HL-60/S4 treated with retinoic acid at 250 ng/mL for 4 days and 3 days (cell line): ENCODE results near the gene HTR3A.

Experiments used
- in situ Hi-C: fragments of 300-500 bp; cut with MboI; formaldehyde crosslinking; loops from 2 replicates; pipeline ENCODE4 v1.7.0; 2022; ENCODE audit warnings: low sequenced_read_pairs

The HTR3A gene

GRCh38 chr11:114016986-114017385, 42.1 kb downstream of the HTR3A start:
- in situ Hi-C loops, result no loop called here

DNA sequence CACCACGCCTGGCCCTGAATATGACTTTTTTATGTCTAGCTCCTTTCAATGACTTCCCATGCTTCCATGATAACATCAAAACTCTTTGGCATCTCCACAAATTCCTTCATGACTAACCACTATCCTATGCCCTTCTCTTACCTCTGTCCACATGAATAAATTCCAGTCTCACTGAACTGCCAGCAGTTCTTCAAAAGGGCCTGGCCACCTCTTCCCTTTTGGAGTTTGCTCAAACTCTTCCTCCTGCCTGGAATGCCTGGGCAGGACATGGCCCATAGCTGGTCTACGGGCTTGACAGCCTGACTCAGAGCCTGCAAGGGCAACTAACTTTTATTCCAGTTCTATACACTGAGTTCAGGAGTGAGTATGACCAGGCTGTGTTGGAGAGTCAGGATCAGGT, 42.8 kb downstream of the HTR3A start:
- in situ Hi-C loops, result no loop called here

GRCh38 chr11:114019046-114019445, 44.1 kb downstream of the HTR3A start:
- in situ Hi-C loops, result no loop called here

GRCh38 chr11:114019574-114019973, 44.7 kb downstream of the HTR3A start:
- in situ Hi-C loops, result no loop called here

DNA sequence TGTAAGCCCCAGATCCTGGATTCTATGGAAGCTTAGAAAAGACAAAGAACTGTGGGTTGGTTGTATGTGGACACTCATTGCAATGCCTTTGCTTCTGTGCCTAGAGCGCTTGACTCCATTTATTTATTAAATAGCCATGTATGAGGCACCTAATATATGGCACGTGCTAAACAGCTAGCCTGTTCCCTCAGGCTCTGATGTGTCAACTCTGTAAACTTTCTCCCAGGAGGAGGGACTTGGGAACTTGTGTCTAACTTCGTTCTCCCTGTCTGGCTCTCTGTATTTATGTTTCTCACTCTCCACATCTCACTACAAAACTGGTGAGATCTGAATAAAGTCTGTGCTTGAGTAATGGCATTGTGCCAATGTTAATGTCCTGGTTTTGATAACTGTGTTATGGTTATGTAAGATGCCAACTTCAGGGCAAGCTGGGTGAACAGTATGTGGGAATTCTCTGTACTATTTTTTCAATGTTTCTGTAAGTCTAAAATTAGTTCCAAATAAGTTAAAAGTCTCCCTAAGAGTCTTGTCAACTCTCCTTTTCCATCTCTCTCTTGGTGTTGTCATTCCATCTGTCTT, 50.5 kb downstream of the HTR3A start:
- in situ Hi-C loops, result no loop called here

DNA sequence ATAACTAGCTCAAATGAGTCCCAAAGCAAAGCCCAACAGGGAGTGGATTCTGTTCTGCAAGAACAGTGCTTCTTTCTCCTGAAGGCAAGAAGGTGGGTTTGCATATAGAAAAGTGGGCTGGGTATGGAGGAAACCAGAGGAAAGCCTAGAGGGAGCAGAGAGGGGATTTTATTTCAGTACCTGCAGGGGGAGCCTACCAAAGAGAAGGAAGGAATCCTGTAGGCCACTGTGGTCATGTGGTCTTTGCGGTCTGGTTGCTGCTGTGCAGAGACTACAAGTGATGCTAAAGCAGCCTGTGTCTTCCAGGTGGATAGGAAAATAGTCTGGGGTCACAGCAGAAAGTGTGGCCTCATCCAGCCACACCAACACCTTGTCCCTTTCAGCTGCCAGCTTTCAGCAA, 51.4 kb downstream of the HTR3A start:
- in situ Hi-C loops, result no loop called here

- in situ Hi-C loops, result no loop called here
Observed at GRCh38 chr11:114027391-114027790, 52.5 kb downstream of the HTR3A start.

GRCh38 chr11:114027926-114028325, 53.0 kb downstream of the HTR3A start:
- in situ Hi-C loops, result no loop called here

DNA sequence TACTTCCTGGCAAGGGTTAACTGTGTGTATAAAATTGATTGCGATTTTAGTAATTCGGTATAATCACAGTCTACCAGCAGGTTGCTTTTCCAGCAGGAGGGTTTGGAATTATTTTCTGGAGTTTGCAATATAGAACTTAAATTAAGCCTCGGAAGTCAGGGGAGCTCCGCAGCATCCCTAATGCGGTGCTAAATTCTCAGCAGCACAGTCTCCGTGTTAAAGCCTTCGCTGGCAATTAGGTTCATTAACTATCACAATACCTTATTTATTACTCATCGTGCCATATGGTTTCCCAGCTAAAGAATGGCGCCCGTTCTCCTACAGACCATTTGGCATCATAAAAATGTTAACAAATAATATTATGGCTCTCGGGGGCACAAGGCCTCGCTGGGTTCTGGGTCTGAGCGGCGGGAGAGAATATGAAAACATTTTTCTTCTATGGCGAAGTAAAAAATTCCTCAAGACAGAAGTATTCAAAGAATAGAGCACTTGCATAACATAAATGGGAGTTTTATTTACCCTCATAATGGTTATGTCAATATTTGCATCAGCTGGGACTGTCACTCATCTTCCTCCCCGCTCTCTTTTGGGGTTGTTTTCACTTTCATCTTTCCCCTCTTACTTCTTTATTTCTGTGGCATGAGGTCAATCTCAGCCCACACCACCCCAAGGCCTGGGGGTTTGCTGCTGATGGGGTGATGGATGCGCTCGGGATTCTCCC, 56.5 kb downstream of the HTR3A start:
- in situ Hi-C loops, result no loop called here

GRCh38 chr11:114031967-114032320, 57.0 kb downstream of the HTR3A start:
- in situ Hi-C loops, result no loop called here

GRCh38 chr11:114033066-114033465, 58.2 kb downstream of the HTR3A start:
- in situ Hi-C loops, result no loop called here

DNA sequence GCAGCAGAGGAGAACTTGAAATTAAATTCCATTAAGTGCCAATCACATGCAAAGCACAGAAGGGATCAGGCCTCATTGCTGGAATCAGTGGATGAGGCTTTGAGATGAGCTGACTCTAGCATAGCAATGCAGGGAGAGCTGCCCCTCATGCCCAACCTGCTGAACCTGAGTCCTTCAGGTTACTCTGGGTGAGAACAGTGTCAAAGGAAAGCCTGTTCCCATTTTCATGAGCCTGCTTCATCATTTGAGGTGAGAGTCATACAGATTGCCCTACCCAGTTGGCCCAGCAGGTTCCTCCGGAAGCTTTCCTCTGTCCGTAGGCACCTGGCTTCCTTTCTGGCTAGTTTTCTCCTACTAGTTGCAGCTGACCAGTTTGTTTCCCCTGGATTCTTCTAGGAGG, 58.7 kb downstream of the HTR3A start:
- in situ Hi-C loops, result no loop called here

DNA sequence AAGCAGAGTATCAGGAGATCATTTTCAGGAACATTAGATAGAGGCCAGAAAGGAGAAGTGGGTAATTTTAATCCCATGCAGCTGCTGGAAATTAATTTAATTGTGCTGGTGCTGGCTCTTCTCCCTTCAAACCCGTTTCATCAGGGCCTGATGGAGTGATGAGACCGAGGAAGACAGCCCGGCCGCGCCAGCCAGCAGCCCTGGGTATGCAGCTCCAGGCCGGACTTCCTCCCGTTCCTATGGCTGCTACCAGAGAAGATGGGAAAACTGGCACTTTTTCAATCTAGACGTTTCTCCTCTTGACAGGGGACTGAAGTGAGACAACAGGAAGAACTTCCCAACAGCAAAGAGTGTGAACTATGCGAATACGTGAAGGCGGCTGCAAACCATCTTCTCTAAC, 60.0 kb downstream of the HTR3A start:
- in situ Hi-C loops, result no loop called here

- in situ Hi-C loops, result no loop called here
Observed at GRCh38 chr11:114036147-114036811, 61.4 kb downstream of the HTR3A start.

DNA sequence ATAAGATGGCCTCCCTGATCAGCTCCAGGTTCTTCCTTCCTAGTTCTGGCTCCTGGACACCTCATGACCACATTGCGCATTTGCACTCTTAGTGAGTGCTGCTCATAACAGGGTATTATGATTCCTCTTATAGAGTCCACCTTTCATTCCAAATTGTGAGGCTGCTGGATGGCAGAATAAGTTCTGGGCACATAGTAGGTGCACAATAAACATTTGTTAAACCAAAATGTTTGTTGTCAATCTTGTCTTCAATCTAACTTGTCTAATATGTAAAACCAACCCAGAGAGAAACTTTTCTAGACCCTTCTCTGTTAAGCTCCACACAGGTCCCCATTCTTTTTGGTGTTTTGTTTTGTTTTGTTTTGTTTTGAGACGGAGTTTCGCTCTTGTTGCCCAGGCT, 62.0 kb downstream of the HTR3A start:
- in situ Hi-C loops, result no loop called here

- in situ Hi-C loops, result no loop called here
Observed at GRCh38 chr11:114039551-114039950, 64.6 kb downstream of the HTR3A start.
